SK-N-SH treated with all-trans-retinoic acid at 6 μM for 48 hours (cell line): ENCODE data around the gene NUTM1.
"Not testable (repeated sequence)": the region's sequence is repeated elsewhere in the genome, so short reads cannot be mapped to it uniquely, and the experiment has no call there.

Experiments used
- ATAC-seq: fragments of 200-7000 bp; cut with Tn5 transposase; 3 replicates; pipeline ENCODE4 v1.9.1; 2020; ENCODE audit warnings: mild to moderate bottlenecking, moderate library complexity

The NUTM1 gene

GRCh38 chr15:34403160-34403598 lies 60.1 kb downstream of the NUTM1 start:
- ATAC-seq: not testable (repeated sequence)

GRCh38 chr15:34403899-34404298 lies 60.8 kb downstream of the NUTM1 start:
- ATAC-seq: not testable (repeated sequence)
